Measurements from ENCODE around the gene HABP2. TPM values are rescaled to one million over a fixed set of nuclear protein-coding genes. Genes with fewer than 3 reads are reported as not detected.

HABP2 gene
- total and polyA plus RNA-seq, 4 donors, result 109 to 259 (median 197) TPM

GRCh38 chr10:113527211-113527906 is 25.5 kb upstream of the HABP2 start:
- TF ChIP-seq NR2F2 (IDR thresholded peaks at IDR 0.05) (peak; percentile 21), EGR1 (IDR thresholded peaks at IDR 0.05; ENCODE audit: low read depth in 2 of 2) (no peak)
- Histone ChIP-seq H3K27me3 (ENCODE audit: control insufficient read depth in 4 of 4, insufficient read depth in 4 of 4, low read length in 3 of 4) (no peaks in the 10 kb centered on the region), H3K4me3 (ENCODE audit: low read depth in 1 of 3, low read length in 3 of 3) (no peak overlapping the region), H3K9me3 (ENCODE audit: control insufficient read depth in 4 of 4, low read length in 3 of 4) (no peaks in the 10 kb centered on the region), H3K36me3 (ENCODE audit: control insufficient read depth in 4 of 4, insufficient read depth in 3 of 4, low read depth in 1 of 4, low read length in 3 of 4) (no peaks in the 10 kb centered on the region), H3K4me1 (ENCODE audit: control insufficient read depth in 4 of 4, insufficient read depth in 4 of 4, low read length in 3 of 4) (no peaks in the 10 kb centered on the region), H3K9ac (ENCODE audit: low read depth in 1 of 2, low read length in 2 of 2) (no peak overlapping the region), H3K27ac (ENCODE audit: low read depth in 1 of 2, low read length in 2 of 2) (no peak overlapping the region)
- no peak for DNase-seq (ENCODE audit: low spot score)
- 75% methylated on average over 9 of the region's 9 CpGs for WGBS

- WGBS, result 75% methylated on average over 7 of the region's 7 CpGs
- no peak for DNase-seq (ENCODE audit: low spot score)
These were observed 24.0 kb upstream of the HABP2 start for GRCh38 chr10:113528876-113529275.

More at GRCh38 chr10:113528876-113529275, 24.0 kb upstream of the HABP2 start:
- Histone ChIP-seq H3K9me3 (ENCODE audit: control insufficient read depth in 4 of 4, low read length in 3 of 4) (no peaks in the 10 kb centered on the region), H3K27ac (ENCODE audit: low read depth in 1 of 2, low read length in 2 of 2) (no peak overlapping the region), H3K4me1 (ENCODE audit: control insufficient read depth in 4 of 4, insufficient read depth in 4 of 4, low read length in 3 of 4) (no peaks in the 10 kb centered on the region), H3K9ac (ENCODE audit: low read depth in 1 of 2, low read length in 2 of 2) (no peak overlapping the region), H3K4me3 (ENCODE audit: low read depth in 1 of 3, low read length in 3 of 3) (no peak overlapping the region), H3K27me3 (ENCODE audit: control insufficient read depth in 4 of 4, insufficient read depth in 4 of 4, low read length in 3 of 4) (no peaks in the 10 kb centered on the region), H3K36me3 (ENCODE audit: control insufficient read depth in 4 of 4, insufficient read depth in 3 of 4, low read depth in 1 of 4, low read length in 3 of 4) (no peaks in the 10 kb centered on the region)
- TF ChIP-seq REST (IDR thresholded peaks at IDR 0.05), result no peak
- no peak for TF ChIP-seq CTCF (IDR thresholded peaks at IDR 0.05; ENCODE audit: low read depth, low read length, missing input control)
- TF ChIP-seq NR2F2 (IDR thresholded peaks at IDR 0.05), result peak; percentile 57
- no peak for TF ChIP-seq HNF4A (conservative IDR thresholded peaks at IDR 0.05)
- no peak for TF ChIP-seq ZBTB33 (IDR thresholded peaks at IDR 0.05)
- TF ChIP-seq YY1 (IDR thresholded peaks at IDR 0.05), result no peak
- no peak for TF ChIP-seq MAX (IDR thresholded peaks at IDR 0.05)
- peak; percentile 11 for TF ChIP-seq SP1 (IDR thresholded peaks at IDR 0.05)
- TF ChIP-seq TAF1 (conservative IDR thresholded peaks at IDR 0.05), result no peak
- no peak for TF ChIP-seq EGR1 (IDR thresholded peaks at IDR 0.05; ENCODE audit: low read depth in 2 of 2)
- TF ChIP-seq HNF4G (IDR thresholded peaks at IDR 0.05), result no peak
- TF ChIP-seq ATF3 (IDR thresholded peaks at IDR 0.05), result no peak
- TF ChIP-seq JUND (IDR thresholded peaks at IDR 0.05), result no peak
- no peak for TF ChIP-seq FOXA2 (IDR thresholded peaks at IDR 0.05)
